Mucosa of descending colon (tissue), 3 donors: ENCODE results near the gene SUN1. TPM values are rescaled to one million over a fixed set of nuclear protein-coding genes. Genes with fewer than 3 reads are reported as not detected.

ENCODE experiments used
- ATAC-seq: fragments of 200-7000 bp; cut with Tn5 transposase; one replicate; pipeline ENCODE4 v1.9.1; 2020; ENCODE audit warnings: mild to moderate bottlenecking, moderate library complexity
- DNase-seq, 3 donors: peaks; one replicate each; pipeline ENCODE4 v3.0.0-alpha.2; 2020
- H3K36me3 ChIP-seq: fragments of 200-600 bp; one replicate; pipeline ENCODE4 v1.8.0; 2021; ENCODE audit warnings: low read depth, mild to moderate bottlenecking
- H3K4me1 ChIP-seq: fragments of 200-600 bp; one replicate; pipeline ENCODE4 v1.8.0; 2021; ENCODE audit warnings: low read depth, mild to moderate bottlenecking
- H3K4me3 ChIP-seq: fragments of 200-600 bp; one replicate; pipeline ENCODE4 v1.8.0; 2021; ENCODE audit warnings: mild to moderate bottlenecking
- H3K9me3 ChIP-seq: fragments of 200-600 bp; one replicate; pipeline ENCODE4 v1.8.0; 2021; ENCODE audit warnings: mild to moderate bottlenecking
- CTCF ChIP-seq: fragments of 200-600 bp; IDR thresholded peaks from one replicate; pipeline ENCODE4 v1.8.0; 2022; ENCODE audit warnings: antibody characterized with exemption, mild to moderate bottlenecking
- intact Hi-C, 2 donors: fragments of 100-400 bp; cut with DNase I in 1 of 2; cut with micrococcal nuclease in 1 of 2; formaldehyde crosslinking; loops; one replicate each; pipeline versions ENCODE4 v1.11.0 to v1.11.1; 2022; cut with DNase I, micrococcal nuclease
- total RNA-seq, 3 donors: library from RNA; stranded (reverse); fragmentation: NEBNext Ultra II Directional in 2 of 3; extraction: Animal tissue kit (Norgen Biotek cat#: 25700) in 2 of 3; gene quantifications; one replicate each; pipeline versions ENCODE4 v1.2.1 to v1.2.4, GENCODE V29; 2021 to 2023
- donor health status: DM: no; HTN: no; CAD: no; lungs with moderate emphysema.
- donor health status: DM: no; HTN: no; CAD: no.
- donor health status: DM: no; HTN: yes; CAD: no.

SUN1 gene
- total RNA-seq, 3 donors from 2014 or later, result 151 to 179 (median 164) TPM

GRCh38 chr7:849145-849544 is 16.9 kb downstream of the SUN1 start:
- intact Hi-C loops, result no loop called here
- no peaks in the 10 kb centered on the region for H3K4me1 ChIP-seq
- DNase-seq, result no peak
- no peaks in the 10 kb centered on the region for H3K9me3 ChIP-seq
- ATAC-seq, result no peak
- no peak for TF ChIP-seq CTCF
- H3K4me3 ChIP-seq, result no peak overlapping the region
- peaks cover 10% of the 10 kb centered on the region for H3K36me3 ChIP-seq

- intact Hi-C loops, result no loop called here
- Histone ChIP-seq H3K4me3 (no peak overlapping the region), H3K9me3 (no peaks in the 10 kb centered on the region), H3K4me1 (no peaks in the 10 kb centered on the region), H3K36me3 (peaks cover 14% of the 10 kb centered on the region)
- no peak for DNase-seq
- no peak for TF ChIP-seq CTCF
- ATAC-seq, result no peak
Measured at GRCh38 chr7:849781-850180, 17.5 kb downstream of the SUN1 start.

- Histone ChIP-seq H3K4me1 (no peaks in the 10 kb centered on the region), H3K36me3 (peaks cover 14% of the 10 kb centered on the region), H3K9me3 (no peaks in the 10 kb centered on the region), H3K4me3 (no peak overlapping the region)
- no peak for DNase-seq
- no peak for TF ChIP-seq CTCF
- ATAC-seq, result no peak
- intact Hi-C loops, result no loop called here
Measured at GRCh38 chr7:851204-851603, 18.9 kb downstream of the SUN1 start.

GRCh38 chr7:853366-854117 is 21.3 kb downstream of the SUN1 start:
- Histone ChIP-seq H3K36me3 (peaks cover 18% of the 10 kb centered on the region), H3K4me1 (no peaks in the 10 kb centered on the region), H3K9me3 (no peaks in the 10 kb centered on the region), H3K4me3 (no peak overlapping the region)
- no peak for TF ChIP-seq CTCF
- ATAC-seq (no peak), DNase-seq (no peak)
- intact Hi-C loops, result no loop called here

- H3K9me3 ChIP-seq, result no peaks in the 10 kb centered on the region
- no peaks in the 10 kb centered on the region for H3K4me1 ChIP-seq
- DNase-seq (no peak), ATAC-seq (no peak)
- no peak for TF ChIP-seq CTCF
- H3K36me3 ChIP-seq, result peaks cover 18% of the 10 kb centered on the region
- no peak overlapping the region for H3K4me3 ChIP-seq
- intact Hi-C loops, result no loop called here
Measured at GRCh38 chr7:854118-854775, 22.0 kb downstream of the SUN1 start.
